GM23248 (cell line): ENCODE data around the gene MCF2L.

Source experiments
- EZH2 ChIP-seq: fragments of 200-600 bp; sonication (generic); IDR thresholded peaks from 2 replicates; pipeline ENCODE4 v1.6.1; 2018; ENCODE audit warnings: antibody characterized with exemption, mild to moderate bottlenecking; ENCODE audit not compliant: insufficient read depth, poor library complexity, severe bottlenecking
- EZH2phosphoT487 ChIP-seq: fragments of 200-600 bp; sonication (generic); IDR thresholded peaks from 2 replicates; pipeline ENCODE4 v1.6.1; 2018; ENCODE audit warnings: antibody characterized with exemption, moderate library complexity, mild to moderate bottlenecking, low read depth; ENCODE audit not compliant: insufficient read depth

DNA sequence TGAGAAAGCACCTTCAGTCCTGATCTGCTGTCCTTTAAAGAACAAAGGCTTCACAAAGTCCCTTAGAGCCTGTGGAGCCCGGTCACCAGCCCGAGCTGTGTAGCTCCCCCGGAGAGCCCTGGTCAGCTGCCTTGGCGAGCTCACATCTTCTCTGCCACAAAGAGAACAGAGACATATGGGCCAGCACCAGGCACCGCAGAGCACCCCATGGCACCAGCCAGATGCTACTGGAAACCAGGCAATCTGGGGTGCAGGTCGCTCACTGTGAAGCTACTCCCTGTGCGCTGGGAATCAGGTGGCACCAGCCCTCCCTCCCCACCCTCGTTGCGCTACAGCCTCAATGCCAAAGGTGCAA lies 92.2 kb downstream of the MCF2L start:
- no peak for TF ChIP-seq EZH2phosphoT487
- TF ChIP-seq EZH2: no peak
